SK-N-SH (cell line): Measurements from ENCODE around the gene USP13. TPM values are rescaled to one million over a fixed set of nuclear protein-coding genes. Genes with fewer than 3 reads are reported as not detected.

Source experiments
- CTCF ChIA-PET: fragments of 300-600, 350-600 bp; formaldehyde crosslinking; extraction: SDS; loops from one replicate; lab custom pipeline; 2021; lab: Yijun Ruan, JAX
- POLR2A ChIA-PET: fragments of 350-600 bp; sonication (Branson Sonifier 250); formaldehyde crosslinking; extraction: SDS; loops from one replicate; lab custom pipeline; 2020; ENCODE audit warnings: antibody characterized with exemption, inconsistent platforms; lab: Yijun Ruan, JAX
- DNase-seq: peaks from one replicate; pipeline ENCODE4 v3.0.0; 2012
- H2AFZ ChIP-seq: fragments of 200-600 bp; sonication (generic); 2 replicates; pipeline ENCODE4 v1.8.1; 2016; ENCODE audit warnings: antibody characterized with exemption, mild to moderate bottlenecking, low read depth
- H3F3A ChIP-seq: fragments of 200-600 bp; sonication (generic); replicated peaks from 2 replicates; pipeline ENCODE3; 2016; ENCODE audit warnings: antibody characterized with exemption, mild to moderate bottlenecking; ENCODE audit not compliant: insufficient read depth
- H3K27ac ChIP-seq, 2 experiments: fragments of 200-500 bp in 1 of 2; fragments of 200-600 bp in 1 of 2; sonication (Bioruptor generic) in 1 of 2; sonication (generic), shearing (Covaris generic) in 1 of 2; 2 replicates each; pipeline versions ENCODE4 v1.5.1 to v1.6.1; 2014 to 2016; ENCODE audit warnings: low read depth in 2 of 2, inconsistent platforms in 1 of 2, low read length in 1 of 2, mild to moderate bottlenecking in 1 of 2, mixed read lengths in 1 of 2
- H3K27me3 ChIP-seq: fragments of 200-600 bp; sonication (generic), shearing (Covaris generic); 2 replicates; pipeline ENCODE4 v1.6.1; 2016; ENCODE audit warnings: mixed run types; ENCODE audit not compliant: insufficient read depth
- H3K36me3 ChIP-seq, 2 experiments: fragments of 200-500 bp in 1 of 2; fragments of 200-600 bp in 1 of 2; sonication (Bioruptor generic) in 1 of 2; sonication (generic) in 1 of 2; replicated peaks in 1 of 2; 2 replicates each; pipeline versions ENCODE3 to v1.5.1; 2014 to 2016; ENCODE audit warnings: low read length in 1 of 2, mild to moderate bottlenecking in 1 of 2; ENCODE audit not compliant: insufficient read depth in 2 of 2, control insufficient read depth in 1 of 2
- H3K4me1 ChIP-seq, 2 experiments: fragments of 200-500 bp in 1 of 2; fragments of 200-600 bp in 1 of 2; sonication (Bioruptor generic) in 1 of 2; sonication (generic), shearing (Covaris generic) in 1 of 2; 2 replicates each; pipeline versions ENCODE4 v1.5.1 to v1.6.1; 2014 to 2016; ENCODE audit warnings: low read depth in 1 of 2, low read length in 1 of 2, mixed run types in 1 of 2; ENCODE audit not compliant: insufficient read depth in 2 of 2, control insufficient read depth in 1 of 2
- H3K4me2 ChIP-seq: fragments of 200-600 bp; sonication (generic), shearing (Covaris generic); 2 replicates; pipeline ENCODE4 v1.6.1; 2017; ENCODE audit warnings: mixed run types
- H3K4me3 ChIP-seq, 2 experiments: fragments of 200-500 bp in 1 of 2; fragments of 200-600 bp in 1 of 2; sonication (Bioruptor generic) in 1 of 2; sonication (generic), shearing (Covaris generic) in 1 of 2; 2 replicates each; pipeline versions ENCODE4 v1.5.1 to v1.8.1; 2014 to 2016; ENCODE audit warnings: low read depth in 2 of 2, inconsistent platforms in 1 of 2, low read length in 1 of 2, mild to moderate bottlenecking in 1 of 2, mixed read lengths in 1 of 2, moderate library complexity in 1 of 2
- H3K79me2 ChIP-seq: fragments of 200-600 bp; sonication (generic); 2 replicates; pipeline ENCODE4 v1.8.1; 2017; ENCODE audit warnings: mild to moderate bottlenecking; ENCODE audit not compliant: insufficient read depth
- H3K9ac ChIP-seq: fragments of 200-600 bp; sonication (generic); 2 replicates; pipeline ENCODE4 v1.6.1; 2017; ENCODE audit warnings: mixed run types
- H3K9me2 ChIP-seq: fragments of 200-600 bp; sonication (generic); 2 replicates; pipeline ENCODE4 v1.6.1; 2017; ENCODE audit warnings: mixed run types
- H3K9me3 ChIP-seq: fragments of 200-600 bp; sonication (generic); 2 replicates; pipeline ENCODE4 v1.6.1; 2017; ENCODE audit warnings: mixed run types, mild to moderate bottlenecking, moderate library complexity
- H4K20me1 ChIP-seq: fragments of 200-600 bp; sonication (generic); 2 replicates; pipeline ENCODE4 v1.6.1; 2017; ENCODE audit warnings: mild to moderate bottlenecking, mixed run types; ENCODE audit not compliant: insufficient read depth
- FOSL2 ChIP-seq: IDR thresholded peaks from 2 replicates; pipeline ENCODE4 v1.4.0; 2012; ENCODE audit warnings: low read depth, mild to moderate bottlenecking, moderate library complexity, borderline replicate concordance
- FOXM1 ChIP-seq: IDR thresholded peaks from 2 replicates; pipeline ENCODE4 v1.4.0; 2012; ENCODE audit warnings: low read depth, mild to moderate bottlenecking
- GATA2 ChIP-seq: sonication (generic); formaldehyde crosslinking; IDR thresholded peaks from 2 replicates; pipeline ENCODE4 v1.5.0; 2020; ENCODE audit warnings: mild to moderate bottlenecking, missing genetic modification reagents
- MAX ChIP-seq: IDR thresholded peaks from 2 replicates; pipeline ENCODE4 v1.4.0; 2012; ENCODE audit warnings: low read depth
- NRF1 ChIP-seq: IDR thresholded peaks from 2 replicates; pipeline ENCODE4 v1.6.1; 2012; ENCODE audit warnings: low read depth, mild to moderate bottlenecking, low read length
- RAD21 ChIP-seq: IDR thresholded peaks from 2 replicates; pipeline ENCODE4 v1.6.1; 2012; ENCODE audit warnings: mild to moderate bottlenecking, low read length
- RXRA ChIP-seq: IDR thresholded peaks from 2 replicates; pipeline ENCODE4 v1.4.0; 2012; ENCODE audit warnings: low read depth, mild to moderate bottlenecking, borderline replicate concordance
- SIN3A ChIP-seq: IDR thresholded peaks from 2 replicates; pipeline ENCODE4 v1.6.1; 2012; ENCODE audit warnings: low read depth, mild to moderate bottlenecking, low read length, moderate library complexity, borderline replicate concordance
- SMC3 ChIP-seq: IDR thresholded peaks from 2 replicates; pipeline ENCODE4 v1.6.1; 2012; ENCODE audit warnings: low read depth, low read length, improper control_type of control experiment
- YY1 ChIP-seq: IDR thresholded peaks from 2 replicates; pipeline ENCODE4 v1.4.0; 2012; ENCODE audit warnings: low read depth, mild to moderate bottlenecking
- WGBS: methylation state at CpG from one replicate; pipeline ENCODE4 v1.1.6; 2017; ENCODE audit warnings: low lambda C conversion rate; 5-methylcytosine and 5-hydroxymethylcytosine counted together
- polyA plus RNA-seq, 3 experiments: library from polyadenylated mRNA; depleted of rRNA; stranded (reverse); fragments of >200 nt; gene quantifications; 2 replicates each; pipeline ENCODE4 v1.2.3, GENCODE V29; 2012

USP13 gene
- polyA plus RNA-seq, 1 of the 3 experiments (the other 2 are of a cell fraction), result 8.2 TPM

DNA sequence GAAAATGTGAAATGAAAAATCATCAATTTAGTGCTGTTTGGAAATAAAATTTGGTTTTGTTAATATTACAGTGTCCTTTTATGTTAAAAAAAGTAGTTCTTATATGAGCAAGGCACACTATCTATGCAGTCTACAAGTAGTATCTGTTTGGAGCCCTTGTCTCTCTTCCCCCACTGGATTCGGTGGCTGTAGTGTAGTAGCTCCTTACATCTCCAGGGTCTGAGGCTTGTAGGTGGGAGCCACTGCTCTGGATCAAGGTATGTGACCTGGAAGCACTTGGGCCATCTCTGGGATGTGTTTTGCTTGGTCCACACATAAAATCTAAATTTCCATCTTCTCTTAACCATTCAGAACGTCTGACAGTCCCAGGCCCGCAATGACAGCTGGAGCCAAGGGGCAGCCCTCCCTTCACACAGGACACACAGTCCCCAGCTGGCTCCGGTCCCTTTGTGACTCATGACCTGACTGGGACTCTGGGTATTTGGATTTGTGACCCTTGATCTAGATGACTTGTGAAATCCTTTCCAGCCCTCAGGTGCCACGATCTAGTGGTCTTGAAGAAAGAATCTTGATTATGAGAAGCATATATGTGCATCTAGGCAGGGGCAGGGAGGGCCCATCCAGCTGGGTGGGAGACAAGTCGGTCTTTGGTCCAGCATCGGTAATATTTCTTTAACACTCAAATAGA is 80.0 kb downstream of the USP13 start:
- H3K4me1 ChIP-seq, result no peaks in the 10 kb centered on the region
- ChIA-PET CTCF (interaction anchor here (0.9 to 6.4 kb wide), 4 partner anchors 14 to 22 kb away, joined by 3 to 55 read pairs (median 4); no protein-coding TSS in a partner anchor), POLR2A (no interaction called here)
- no peaks in the 10 kb centered on the region for H3F3A ChIP-seq
- 86% methylated on average over 6 of the region's 7 CpGs for WGBS
- H3K9ac ChIP-seq, result no peak overlapping the region
- no peaks in the 10 kb centered on the region for H3K27me3 ChIP-seq
- H3K9me3 ChIP-seq, result no peaks in the 10 kb centered on the region
- H3K79me2 ChIP-seq, result peaks cover 3% of the 10 kb centered on the region; the same call in 1 of the 2 replicates
- H3K9me2 ChIP-seq, result no peaks in the 10 kb centered on the region
- H3K4me3 ChIP-seq, result no peak overlapping the region
- TF ChIP-seq SIN3A (no peak), SMC3 (no peak), RXRA (no peak), NRF1 (no peak), GATA2 (CRISPR knock-in tag) (no peak)
- no peaks in the 10 kb centered on the region; the same call in 1 of the 2 replicates for H4K20me1 ChIP-seq
- no peak for DNase-seq
- no peak overlapping the region for H3K4me2 ChIP-seq
- peaks cover 17 to 35% of the 10 kb centered on the region in 2 experiments for H3K36me3 ChIP-seq
- no peak overlapping the region for H3K27ac ChIP-seq
- H2AFZ ChIP-seq, result no peak overlapping the region

DNA sequence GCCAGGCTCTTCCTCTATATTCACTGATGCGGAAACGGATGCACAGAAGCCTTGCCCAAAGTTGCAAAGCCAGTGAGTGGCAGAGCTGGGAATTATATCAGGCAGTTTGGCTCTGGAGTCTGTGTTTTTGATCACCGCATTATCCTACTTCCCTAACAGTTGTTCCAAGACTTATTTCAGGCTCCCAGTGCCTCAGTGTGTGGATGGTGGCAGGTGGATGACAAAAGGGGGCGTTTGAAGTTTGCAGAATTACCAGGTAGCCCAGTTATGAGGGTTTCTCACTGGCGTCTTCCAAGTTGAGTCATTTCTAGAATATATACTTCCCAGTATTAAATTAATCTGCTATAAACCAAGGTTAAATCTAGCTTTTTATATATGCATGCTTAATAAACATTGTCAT is 81.0 kb downstream of the USP13 start:
- Histone ChIP-seq H3K27ac (no peak overlapping the region), H4K20me1 (no peaks in the 10 kb centered on the region; the same call in 1 of the 2 replicates), H3K9me3 (no peaks in the 10 kb centered on the region), H3K4me2 (no peak overlapping the region), H3K9me2 (no peaks in the 10 kb centered on the region), H3K4me1 (no peaks in the 10 kb centered on the region), H2AFZ (no peak overlapping the region), H3K27me3 (no peaks in the 10 kb centered on the region), H3K4me3 (no peak overlapping the region), H3F3A (no peaks in the 10 kb centered on the region), H3K79me2 (peaks cover 3% of the 10 kb centered on the region; the same call in 1 of the 2 replicates), H3K36me3 (peaks cover 20 to 40% of the 10 kb centered on the region in 2 experiments), H3K9ac (no peak overlapping the region)
- DNase-seq, result no peak
- POLR2A ChIA-PET, result no interaction called here
- 95% methylated on average over 5 of the region's 5 CpGs for WGBS
- no peak for TF ChIP-seq RAD21
- TF ChIP-seq YY1, result no peak
- TF ChIP-seq FOXM1, result no peak
- CTCF ChIA-PET, result interaction anchor here (0.6 to 6.4 kb wide), 3 partner anchors 16 to 57 kb away, joined by 3 to 55 read pairs (median 3); no protein-coding TSS in a partner anchor

GRCh38 chr3:179734497-179735281 is 81.8 kb downstream of the USP13 start:
- Histone ChIP-seq H3K9me2 (no peaks in the 10 kb centered on the region), H3K27ac (no peak overlapping the region), H3K9me3 (no peaks in the 10 kb centered on the region), H3K36me3 (peaks cover 20 to 42% of the 10 kb centered on the region in 2 experiments), H3K79me2 (peaks cover 3% of the 10 kb centered on the region; the same call in 1 of the 2 replicates), H2AFZ (no peak overlapping the region), H3F3A (no peaks in the 10 kb centered on the region), H3K9ac (no peak overlapping the region), H3K4me3 (no peak overlapping the region), H3K4me2 (no peak overlapping the region), H4K20me1 (no peaks in the 10 kb centered on the region; the same call in 1 of the 2 replicates), H3K4me1 (no peaks in the 10 kb centered on the region), H3K27me3 (no peaks in the 10 kb centered on the region)
- DNase-seq, result no peak
- TF ChIP-seq MAX (no peak), FOSL2 (0 out of 2 replicates have a peak, but pooled peaks have one; percentile 4)
- CTCF ChIA-PET, result interaction anchor here (1.1 to 6.4 kb wide), 3 partner anchors 15 to 58 kb away, joined by 3 to 55 read pairs (median 3); no protein-coding TSS in a partner anchor
- WGBS, result 89% methylated on average over 4 of the region's 4 CpGs
- POLR2A ChIA-PET, result no interaction called here
